Naive thymus-derived CD4-positive, alpha-beta T cell (primary cell): ENCODE data around the gene GRAMD1B. TPM values are rescaled to one million over a fixed set of nuclear protein-coding genes. Genes with fewer than 3 reads are reported as not detected.

Experiments used
- ATAC-seq: fragments of 150-1000 bp; cut with Tn5 transposase; 2 replicates; pipeline ENCODE4 v1.10.0; 2021; ENCODE audit warnings: mild to moderate bottlenecking, moderate library complexity
- CTCF ChIA-PET: fragments of 350-600 bp; sonication (Branson Sonifier 250); formaldehyde crosslinking; loops from one replicate; lab custom pipeline; 2021; ENCODE audit warnings: antibody characterized with exemption; lab: Charles Lee
- POLR2A ChIA-PET: fragments of 350-600 bp; sonication (Branson Sonifier 250); formaldehyde crosslinking; loops from one replicate; lab custom pipeline; 2021; ENCODE audit warnings: antibody characterized with exemption, inconsistent platforms; lab: Charles Lee
- DNase-seq, 9 donors: peaks; one replicate each; pipeline versions ENCODE4 v3.0.0 to v3.0.0-alpha.2; 2020 to 2022; ENCODE audit warnings: mixed read lengths in 1 of 9
- H3K27ac ChIP-seq: one replicate; pipeline ENCODE4 v1.7.0; 2013; ENCODE audit warnings: mild to moderate bottlenecking, low read depth, low read length, moderate library complexity
- H3K27me3 ChIP-seq, 2 donors: one replicate each; pipeline ENCODE4 v1.7.0; 2013; ENCODE audit warnings: low read length in 2 of 2, mild to moderate bottlenecking in 2 of 2, moderate library complexity in 2 of 2; ENCODE audit not compliant: control insufficient read depth in 2 of 2, insufficient read depth in 2 of 2
- H3K36me3 ChIP-seq, 3 experiments: 1 replicate in 2 of 3; 2 replicates in 1 of 3; pipeline ENCODE4 v1.7.0; 2013; ENCODE audit warnings: low read length in 3 of 3, mild to moderate bottlenecking in 3 of 3, moderate library complexity in 1 of 3; ENCODE audit not compliant: insufficient read depth in 3 of 3, control insufficient read depth in 2 of 3
- H3K4me1 ChIP-seq, 2 donors: one replicate each; pipeline ENCODE4 v1.7.0; 2013; ENCODE audit warnings: low read length in 2 of 2, mild to moderate bottlenecking in 2 of 2, moderate library complexity in 1 of 2; ENCODE audit not compliant: control insufficient read depth in 2 of 2, insufficient read depth in 2 of 2
- H3K4me3 ChIP-seq: 2 replicates; pipeline ENCODE4 v1.7.0; 2013; ENCODE audit warnings: mild to moderate bottlenecking, low read length
- H3K9me3 ChIP-seq, 3 experiments: 1 replicate in 2 of 3; 2 replicates in 1 of 3; pipeline ENCODE4 v1.7.0; 2013; ENCODE audit warnings: low read length in 3 of 3; ENCODE audit not compliant: control insufficient read depth in 2 of 3
- H3K27ac Mint-ChIP-seq, 9 donors: one replicate each; pipeline ENCODE4 v1.8.0; 2020 to 2022; ENCODE audit warnings: mixed read lengths in 9 of 9, mild to moderate bottlenecking in 8 of 9, moderate library complexity in 5 of 9, inconsistent platforms in 2 of 9
- H3K27me3 Mint-ChIP-seq, 5 donors: one replicate each; pipeline ENCODE4 v1.8.0; 2021 to 2022; ENCODE audit warnings: mixed read lengths in 5 of 5, mild to moderate bottlenecking in 1 of 5
- H3K36me3 Mint-ChIP-seq, 5 donors: one replicate each; pipeline ENCODE4 v1.8.0; 2020 to 2022; ENCODE audit warnings: mixed read lengths in 5 of 5, mild to moderate bottlenecking in 3 of 5, inconsistent platforms in 1 of 5
- H3K4me1 Mint-ChIP-seq, 7 donors: one replicate each; pipeline ENCODE4 v1.8.0; 2020 to 2022; ENCODE audit warnings: mixed read lengths in 7 of 7, mild to moderate bottlenecking in 3 of 7, inconsistent platforms in 1 of 7
- H3K4me3 Mint-ChIP-seq, 10 donors: one replicate each; pipeline ENCODE4 v1.8.0; 2020 to 2022; ENCODE audit warnings: mild to moderate bottlenecking in 10 of 10, mixed read lengths in 10 of 10, moderate library complexity in 6 of 10, inconsistent platforms in 2 of 10
- H3K9me3 Mint-ChIP-seq, 11 donors: one replicate each; pipeline ENCODE4 v1.8.0; 2020 to 2022; ENCODE audit warnings: mixed read lengths in 11 of 11, mild to moderate bottlenecking in 4 of 11, inconsistent platforms in 1 of 11, moderate library complexity in 1 of 11
- intact Hi-C, 2 donors: fragments of 100-400 bp; cut with micrococcal nuclease; formaldehyde crosslinking; loops; one replicate each; pipeline ENCODE4 v1.15.1; 2023
- polyA plus RNA-seq, 2 donors: library from polyadenylated mRNA; unstranded; fragments of 300-500 nt; fragmentation: Illumina TruSeq; gene quantifications; one replicate each; pipeline ENCODE4 v1.2.3, GENCODE V29; 2021
- total RNA-seq, 6 experiments: library from RNA in 5 of 6; stranded (reverse) in 5 of 6; gene quantifications; 1 replicate in 5 of 6; 2 replicates in 1 of 6; pipeline ENCODE4 v1.2.3 and lab custom pipeline; 2021 to 2026

Gene GRAMD1B
- total and polyA plus RNA-seq, 7 experiments from 2014 or later, result 1.7 to 88.9 (median 10.0) TPM

DNA sequence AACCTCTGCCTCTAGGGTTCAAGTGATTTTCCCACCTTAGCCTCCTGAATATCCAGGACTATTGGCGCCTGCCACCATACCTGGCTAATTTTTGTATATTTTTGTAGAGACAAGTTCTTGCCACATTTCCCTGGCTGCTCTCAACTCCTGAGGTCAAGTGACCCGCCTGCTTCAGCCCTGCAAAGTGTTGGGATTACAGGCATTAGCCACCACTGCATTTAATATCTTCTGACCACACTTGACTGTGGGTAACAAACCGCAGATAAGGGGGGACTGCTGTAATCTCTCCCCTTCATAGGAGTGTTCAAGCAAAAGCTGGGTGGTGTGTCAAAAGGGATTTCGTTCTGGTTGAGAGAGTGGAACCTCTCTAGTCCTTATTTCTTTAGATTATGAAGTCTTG lies 53.4 kb downstream of the GRAMD1B start:
- no peaks in the 10 kb centered on the region for H3K9me3 Mint-ChIP-seq
- intact Hi-C loops, result no loop called here
- Histone ChIP-seq H3K36me3 (no peaks in the 10 kb centered on the region), H3K4me1 (no peaks in the 10 kb centered on the region), H3K27ac (no peak overlapping the region), H3K9me3 (no peaks in the 10 kb centered on the region), H3K4me3 (no peak overlapping the region), H3K27me3 (no peaks in the 10 kb centered on the region)
- H3K4me3 Mint-ChIP-seq, result no peak overlapping the region
- DNase-seq (no peak), ATAC-seq (no peak)
- POLR2A ChIA-PET, result no interaction called here
- H3K27ac Mint-ChIP-seq, result no peak overlapping the region
- H3K27me3 Mint-ChIP-seq, result no peaks in the 10 kb centered on the region
- CTCF ChIA-PET, result interaction anchor here (0.7 to 3.1 kb wide), 3 partner anchors 76 to 474 kb away, joined by 5 to 17 read pairs (median 7); no protein-coding TSS in a partner anchor
- H3K36me3 Mint-ChIP-seq, result peaks cover 0 to 11% (median 4%) of the 10 kb centered on the region in 5 donors
- peaks cover 0 to 45% (median under 1%) of the 10 kb centered on the region in 7 donors for H3K4me1 Mint-ChIP-seq

- H3K27me3 Mint-ChIP-seq, result no peaks in the 10 kb centered on the region
- H3K4me3 Mint-ChIP-seq, result no peak overlapping the region
- intact Hi-C loops, result no loop called here
- H3K4me1 Mint-ChIP-seq, result peaks cover 0 to 35% (median 0%) of the 10 kb centered on the region in 7 donors
- H3K27ac Mint-ChIP-seq, result no peak overlapping the region
- no peak overlapping the region for H3K27ac ChIP-seq
- H3K4me1 ChIP-seq, result no peaks in the 10 kb centered on the region
- H3K9me3 Mint-ChIP-seq, result no peaks in the 10 kb centered on the region
- H3K27me3 ChIP-seq, result no peaks in the 10 kb centered on the region
- DNase-seq (no peak), ATAC-seq (peak; percentile 10)
- no peaks in the 10 kb centered on the region for H3K9me3 ChIP-seq
- no peaks in the 10 kb centered on the region for H3K36me3 ChIP-seq
- peaks cover 0 to 11% (median 4%) of the 10 kb centered on the region in 5 donors for H3K36me3 Mint-ChIP-seq
- POLR2A ChIA-PET, result no interaction called here
- H3K4me3 ChIP-seq, result no peak overlapping the region
- CTCF ChIA-PET, result interaction anchor here (3.1 kb wide), 1 partner anchor 77 kb away, joined by 17 read pairs; no protein-coding TSS in a partner anchor
These were observed 54.4 kb downstream of the GRAMD1B start for GRCh38 chr11:123484448-123484847.

DNA sequence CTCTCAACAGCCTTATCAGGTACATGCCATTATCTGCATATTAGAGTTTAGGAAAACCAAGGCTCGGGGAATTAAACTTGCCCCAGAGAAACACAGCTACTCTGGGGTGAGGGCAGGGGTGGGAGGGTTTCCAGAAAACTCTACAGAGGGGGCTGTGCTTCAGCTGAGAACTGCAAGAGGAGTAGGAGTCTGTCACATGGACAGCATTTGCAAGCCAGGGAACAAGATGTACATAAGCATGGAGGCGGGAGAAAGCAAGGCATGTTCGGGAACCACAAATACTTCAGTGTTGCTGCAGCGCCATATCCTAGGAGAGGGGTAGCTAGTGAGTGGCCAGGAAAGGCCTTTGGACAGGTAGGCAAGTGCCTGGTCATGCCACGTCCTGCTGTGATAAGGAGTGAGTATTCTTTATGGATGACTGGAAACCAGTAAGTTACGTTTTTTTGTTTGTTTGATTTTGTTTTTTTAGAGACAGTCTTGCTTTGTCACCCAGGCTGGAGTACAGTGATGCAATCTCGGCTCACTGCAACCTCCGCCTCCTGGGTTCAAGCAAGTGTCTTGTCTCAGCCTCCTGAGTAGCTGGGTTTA lies 57.2 kb downstream of the GRAMD1B start:
- peaks cover 0 to 21% (median 0%) of the 10 kb centered on the region in 7 donors for H3K4me1 Mint-ChIP-seq
- H3K4me3 Mint-ChIP-seq, result no peak overlapping the region
- no peaks in the 10 kb centered on the region for H3K9me3 ChIP-seq
- DNase-seq (no peak), ATAC-seq (no peak)
- H3K36me3 ChIP-seq, result no peaks in the 10 kb centered on the region
- H3K9me3 Mint-ChIP-seq, result no peaks in the 10 kb centered on the region
- H3K4me1 ChIP-seq, result no peaks in the 10 kb centered on the region
- no peaks in the 10 kb centered on the region for H3K27me3 Mint-ChIP-seq
- POLR2A ChIA-PET, result interaction anchor here (0.7 kb wide), 1 partner anchor 14 kb away, joined by 4 read pairs; no protein-coding TSS in a partner anchor
- no peak overlapping the region for H3K27ac Mint-ChIP-seq
- CTCF ChIA-PET, result interaction anchor here (1.0 to 1.1 kb wide), 2 partner anchors 80 to 1042 kb away, joined by 3 to 5 read pairs; no protein-coding TSS in a partner anchor
- H3K36me3 Mint-ChIP-seq, result peaks cover 0 to 11% (median 1%) of the 10 kb centered on the region in 5 donors
- no peak overlapping the region for H3K4me3 ChIP-seq
- no peaks in the 10 kb centered on the region for H3K27me3 ChIP-seq
- intact Hi-C loops, result no loop called here
- no peak overlapping the region for H3K27ac ChIP-seq

DNA sequence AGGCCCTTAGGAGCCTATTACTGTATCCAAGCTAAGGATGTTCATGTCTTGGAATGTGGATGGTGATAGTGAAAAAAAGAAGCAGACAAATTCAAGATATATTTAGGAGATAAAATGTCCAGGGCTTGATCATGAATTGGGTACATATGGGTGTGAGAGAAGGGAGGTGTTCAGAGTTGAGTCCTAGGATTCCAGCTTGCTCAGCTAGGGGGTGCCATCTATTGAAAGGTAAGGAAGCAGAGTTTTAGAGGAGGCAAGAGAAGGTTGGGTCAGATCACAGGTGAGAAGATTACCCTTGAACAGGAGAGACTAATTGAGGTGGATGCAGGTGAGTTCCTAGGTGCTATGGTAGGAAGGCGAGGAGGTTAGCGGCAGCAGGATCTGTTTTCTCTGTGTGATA lies 60.5 kb downstream of the GRAMD1B start:
- Mint-ChIP-seq H3K4me3 (no peak overlapping the region), H3K36me3 (no peaks in the 10 kb centered on the region), H3K27me3 (no peaks in the 10 kb centered on the region), H3K9me3 (no peaks in the 10 kb centered on the region), H3K4me1 (peaks cover 0 to 27% (median 3%) of the 10 kb centered on the region in 7 donors), H3K27ac (no peak overlapping the region)
- CTCF ChIA-PET, result no interaction called here
- intact Hi-C loops, result no loop called here
- no peaks in the 10 kb centered on the region for H3K27me3 ChIP-seq
- no peaks in the 10 kb centered on the region for H3K9me3 ChIP-seq
- H3K27ac ChIP-seq, result no peak overlapping the region
- no peak for DNase-seq
- POLR2A ChIA-PET, result no interaction called here
- H3K4me1 ChIP-seq, result no peaks in the 10 kb centered on the region
- H3K4me3 ChIP-seq, result no peak overlapping the region
- ATAC-seq, result no peak
- no peaks in the 10 kb centered on the region for H3K36me3 ChIP-seq

DNA sequence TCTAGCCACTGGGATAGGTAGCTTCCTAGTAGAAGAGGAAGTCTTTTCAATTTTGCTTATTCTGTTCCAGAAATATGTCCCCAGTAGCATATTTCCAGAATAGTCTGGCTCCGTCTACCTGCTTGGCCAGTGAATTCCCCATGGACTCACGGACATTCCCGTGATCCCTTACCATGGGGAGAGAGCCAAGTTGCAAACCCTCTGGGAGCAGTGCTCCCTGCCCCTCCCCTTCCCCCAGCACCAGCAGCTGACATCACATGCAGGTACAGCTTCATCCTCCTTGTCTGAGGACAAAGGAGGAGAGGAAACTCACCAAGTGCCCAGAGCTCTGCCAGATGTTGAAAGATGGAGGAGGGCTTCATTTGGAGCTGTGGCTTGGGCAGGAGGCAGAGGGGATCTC lies 61.2 kb downstream of the GRAMD1B start:
- H3K4me3 ChIP-seq, result no peak overlapping the region

DNA sequence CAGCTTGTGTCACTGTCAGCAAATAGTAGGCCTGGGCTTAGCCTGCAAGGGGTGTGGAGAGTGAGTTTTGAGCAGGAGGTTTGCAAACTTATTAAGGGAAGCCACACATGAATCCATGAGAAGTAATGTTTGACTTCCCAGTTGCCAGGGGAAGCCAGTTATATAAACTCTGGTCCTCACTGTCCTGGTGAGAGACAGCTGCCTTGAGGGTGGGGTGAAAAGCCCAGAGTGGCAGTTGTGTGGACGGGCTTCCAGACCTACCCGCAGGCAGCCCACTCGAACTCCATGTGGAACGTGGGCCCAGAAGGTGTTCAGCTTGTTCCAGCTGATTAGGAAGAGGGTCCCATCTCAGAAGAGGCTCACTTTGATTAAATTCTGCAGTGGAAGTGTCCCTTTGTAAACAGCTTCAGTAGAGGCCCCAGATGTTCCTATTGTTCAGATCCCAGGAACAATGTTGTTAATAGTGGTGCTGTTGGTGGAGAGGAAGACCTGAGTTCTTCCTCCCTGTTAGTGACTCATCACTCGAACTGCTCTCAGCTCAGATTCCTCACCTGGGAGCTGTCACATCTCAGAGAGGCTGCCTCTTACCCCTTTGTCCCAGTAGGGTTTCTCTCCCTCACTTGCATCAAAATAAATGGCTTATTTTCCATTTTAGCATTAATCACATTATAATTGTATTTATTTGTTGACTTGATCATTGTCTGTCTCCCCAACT lies 63.4 kb downstream of the GRAMD1B start:
- Histone ChIP-seq H3K27me3 (no peaks in the 10 kb centered on the region), H3K27ac (no peak overlapping the region), H3K4me3 (no peak overlapping the region), H3K36me3 (no peaks in the 10 kb centered on the region), H3K9me3 (no peaks in the 10 kb centered on the region), H3K4me1 (no peaks in the 10 kb centered on the region)
- H3K27ac Mint-ChIP-seq, result peak overlapping the region in 1 of 9 donors; percentile 48
- intact Hi-C loops, result no loop called here
- DNase-seq (no peak), ATAC-seq (no peak)
- H3K27me3 Mint-ChIP-seq, result no peaks in the 10 kb centered on the region
- ChIA-PET POLR2A (no interaction called here), CTCF (interaction anchor here (0.6 to 1.0 kb wide), 2 partner anchors 86 to 135 kb away, joined by 3 read pairs; no protein-coding TSS in a partner anchor)
- no peak overlapping the region for H3K4me3 Mint-ChIP-seq
- peaks cover 0 to 4% (median 0%) of the 10 kb centered on the region in 5 donors for H3K36me3 Mint-ChIP-seq
- peaks cover 0 to 41% (median 3%) of the 10 kb centered on the region in 7 donors for H3K4me1 Mint-ChIP-seq
- H3K9me3 Mint-ChIP-seq, result no peaks in the 10 kb centered on the region

More for the DNA sequence above, 61.2 kb downstream of the GRAMD1B start:
- no peak overlapping the region for H3K4me3 Mint-ChIP-seq
- POLR2A ChIA-PET, result no interaction called here
- peaks cover 0 to 31% (median 3%) of the 10 kb centered on the region in 7 donors for H3K4me1 Mint-ChIP-seq
- H3K36me3 Mint-ChIP-seq, result no peaks in the 10 kb centered on the region
- H3K27ac Mint-ChIP-seq, result no peak overlapping the region
- no peaks in the 10 kb centered on the region for H3K27me3 ChIP-seq
- CTCF ChIA-PET, result no interaction called here
- no peaks in the 10 kb centered on the region for H3K9me3 ChIP-seq
- H3K27me3 Mint-ChIP-seq, result no peaks in the 10 kb centered on the region
- H3K4me1 ChIP-seq, result no peaks in the 10 kb centered on the region
- DNase-seq, result no peak
- no peaks in the 10 kb centered on the region for H3K9me3 Mint-ChIP-seq
- intact Hi-C loops, result no loop called here
- no peak for ATAC-seq
- no peaks in the 10 kb centered on the region for H3K36me3 ChIP-seq
- H3K27ac ChIP-seq, result no peak overlapping the region
